CD4-positive, alpha-beta memory T cell (primary cell): Measurements from ENCODE around the gene RGS1. TPM values are rescaled to one million over a fixed set of nuclear protein-coding genes. Genes with fewer than 3 reads are reported as not detected.

Experiments used
- CTCF ChIA-PET: fragments of 350-600 bp; sonication (Branson Sonifier 250); formaldehyde crosslinking; loops from one replicate; lab custom pipeline; 2021; ENCODE audit warnings: inconsistent platforms; ENCODE audit not compliant: partially characterized antibody; lab: Charles Lee
- POLR2A ChIA-PET: fragments of 350-600 bp; sonication (Branson Sonifier 250); formaldehyde crosslinking; loops from one replicate; lab custom pipeline; 2021; ENCODE audit not compliant: partially characterized antibody; lab: Charles Lee
- DNase-seq, 5 donors: peaks; one replicate each; pipeline versions ENCODE4 v3.0.0 to v3.0.0-alpha.2; 2020 to 2022; ENCODE audit warnings: mixed read lengths in 1 of 5
- H3K27ac ChIP-seq: one replicate; pipeline ENCODE4 v1.7.0; 2013; ENCODE audit warnings: low read depth, low read length
- H3K27me3 ChIP-seq: 2 replicates; pipeline ENCODE4 v1.7.0; 2013; ENCODE audit warnings: mild to moderate bottlenecking, low read length, moderate library complexity; ENCODE audit not compliant: insufficient read depth
- H3K36me3 ChIP-seq: 2 replicates; pipeline ENCODE4 v1.7.0; 2013; ENCODE audit warnings: mild to moderate bottlenecking, low read length, moderate library complexity; ENCODE audit not compliant: insufficient read depth
- H3K4me1 ChIP-seq: 2 replicates; pipeline ENCODE4 v1.7.0; 2013; ENCODE audit warnings: mild to moderate bottlenecking, low read length, moderate library complexity; ENCODE audit not compliant: insufficient read depth
- H3K4me3 ChIP-seq, 2 donors: one replicate each; pipeline ENCODE4 v1.7.0; 2013; ENCODE audit warnings: low read length in 2 of 2, mild to moderate bottlenecking in 1 of 2
- H3K9me3 ChIP-seq, 2 donors: one replicate each; pipeline ENCODE4 v1.7.0; 2013; ENCODE audit warnings: low read length in 2 of 2, control low read depth in 1 of 2; ENCODE audit not compliant: control insufficient read depth in 1 of 2
- H3K27ac Mint-ChIP-seq, 7 donors: one replicate each; pipeline ENCODE4 v1.8.0; 2020 to 2021; ENCODE audit warnings: mixed read lengths in 7 of 7, mild to moderate bottlenecking in 6 of 7, inconsistent platforms in 3 of 7, moderate library complexity in 3 of 7
- H3K27me3 Mint-ChIP-seq, 2 donors: one replicate each; pipeline ENCODE4 v1.8.0; 2020 to 2021; ENCODE audit warnings: mixed read lengths in 2 of 2
- H3K36me3 Mint-ChIP-seq, 2 donors: one replicate each; pipeline ENCODE4 v1.8.0; 2020 to 2021; ENCODE audit warnings: mixed read lengths in 2 of 2, inconsistent platforms in 1 of 2, mild to moderate bottlenecking in 1 of 2
- H3K4me1 Mint-ChIP-seq, 4 donors: one replicate each; pipeline ENCODE4 v1.8.0; 2020 to 2021; ENCODE audit warnings: mixed read lengths in 4 of 4, mild to moderate bottlenecking in 1 of 4
- H3K4me3 Mint-ChIP-seq, 8 donors: one replicate each; pipeline ENCODE4 v1.8.0; 2020 to 2021; ENCODE audit warnings: mixed read lengths in 8 of 8, mild to moderate bottlenecking in 7 of 8, moderate library complexity in 6 of 8, inconsistent platforms in 3 of 8
- H3K9me3 Mint-ChIP-seq, 8 donors: one replicate each; pipeline ENCODE4 v1.8.0; 2020 to 2021; ENCODE audit warnings: mixed read lengths in 8 of 8, mild to moderate bottlenecking in 5 of 8, inconsistent platforms in 3 of 8, moderate library complexity in 1 of 8
- intact Hi-C: fragments of 100-400 bp; cut with micrococcal nuclease; formaldehyde crosslinking; loops from one replicate; pipeline ENCODE4 v1.15.1; 2023
- polyA plus RNA-seq, 2 donors: library from polyadenylated mRNA; unstranded; fragments of 300-500 nt; fragmentation: Illumina TruSeq; gene quantifications; one replicate each; pipeline ENCODE4 v1.2.3, GENCODE V29; 2021
- total RNA-seq, 2 experiments: library from RNA; stranded (reverse); gene quantifications; one replicate each; pipeline ENCODE4 v1.2.3, GENCODE V29; 2021

RGS1 gene
- total and polyA plus RNA-seq, 4 experiments from 2014 or later: 9.9 to 120 (median 14.8) TPM

DNA sequence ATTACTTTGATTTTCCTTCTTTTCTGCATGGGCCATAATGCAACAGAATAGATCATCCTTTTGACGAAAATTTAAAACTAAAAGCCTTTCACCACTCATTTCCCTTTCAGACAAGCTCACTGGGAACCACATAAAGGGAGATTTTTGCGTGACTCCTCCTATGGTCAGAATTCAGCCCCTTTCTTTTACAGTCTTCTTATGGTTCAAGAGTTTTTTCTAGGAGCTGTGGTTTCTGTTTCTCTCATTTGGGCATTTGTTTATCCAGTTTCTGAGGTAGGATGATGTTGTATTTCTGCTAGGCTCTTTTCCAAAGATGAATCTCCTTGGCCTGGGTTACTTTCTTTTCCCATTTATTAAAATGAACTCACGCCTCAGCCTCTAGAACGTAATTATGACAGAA is 16.9 kb downstream of the RGS1 start:
- POLR2A ChIA-PET: no interaction called here
- Histone ChIP-seq H3K27ac (no peak overlapping the region), H3K27me3 (no peaks in the 10 kb centered on the region), H3K4me3 (no peak overlapping the region), H3K4me1 (no peaks in the 10 kb centered on the region), H3K9me3 (no peaks in the 10 kb centered on the region), H3K36me3 (no peaks in the 10 kb centered on the region)
- CTCF ChIA-PET: interaction anchor here (0.7 to 1.2 kb wide), 3 partner anchors 9 to 112 kb away, joined by 3 to 4 read pairs (median 3); no protein-coding TSS in a partner anchor
- Mint-ChIP-seq H3K27me3 (peaks cover 2 to 5% of the 10 kb centered on the region in 2 donors), H3K27ac (no peak overlapping the region), H3K4me1 (no peaks in the 10 kb centered on the region), H3K4me3 (no peak overlapping the region), H3K36me3 (no peaks in the 10 kb centered on the region), H3K9me3 (no peaks in the 10 kb centered on the region)
- no peak for DNase-seq
- intact Hi-C loops: no loop called here

DNA sequence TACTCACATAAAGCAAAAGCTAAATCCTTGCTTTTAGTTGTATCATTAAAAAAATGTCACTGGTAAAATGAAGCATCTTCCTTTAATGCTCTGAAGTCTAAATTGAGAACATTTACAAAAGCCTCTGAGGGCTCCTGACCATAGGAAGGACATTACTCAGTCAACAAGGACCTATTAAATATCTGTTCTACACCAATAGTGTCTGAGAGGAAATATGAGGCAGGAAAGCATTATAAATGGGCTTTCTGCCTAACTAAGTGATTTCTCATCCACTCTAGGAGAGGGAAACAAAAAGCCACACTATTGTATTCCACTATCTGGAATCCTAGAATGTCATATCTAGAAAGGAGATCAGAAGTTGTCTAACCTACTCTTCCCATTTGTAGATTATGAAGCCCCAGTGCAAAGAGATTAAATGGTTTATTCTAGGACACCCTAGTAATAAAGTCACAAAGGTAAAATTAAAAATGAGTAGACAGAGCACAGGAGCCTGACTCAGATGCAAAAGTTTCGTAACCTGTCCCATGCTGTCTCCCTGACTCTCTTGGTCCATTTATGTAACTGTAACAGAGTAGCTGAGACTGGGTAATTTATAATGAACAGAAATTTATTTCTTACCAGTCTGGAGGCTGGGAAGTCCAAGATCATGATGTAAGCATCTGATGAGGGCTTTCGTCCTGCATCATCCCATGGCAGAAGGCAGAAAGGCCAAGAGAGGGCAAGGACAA is 17.6 kb downstream of the RGS1 start:
- no peaks in the 10 kb centered on the region for H3K36me3 ChIP-seq
- Mint-ChIP-seq H3K4me1 (no peaks in the 10 kb centered on the region), H3K9me3 (no peaks in the 10 kb centered on the region), H3K27me3 (peaks cover 2 to 5% of the 10 kb centered on the region in 2 donors), H3K36me3 (no peaks in the 10 kb centered on the region), H3K4me3 (no peak overlapping the region), H3K27ac (no peak overlapping the region)
- H3K4me1 ChIP-seq: no peaks in the 10 kb centered on the region
- POLR2A ChIA-PET: no interaction called here
- no peaks in the 10 kb centered on the region for H3K9me3 ChIP-seq
- no peak overlapping the region for H3K27ac ChIP-seq
- no peaks in the 10 kb centered on the region for H3K27me3 ChIP-seq
- intact Hi-C loops: no loop called here
- CTCF ChIA-PET: no interaction called here
- DNase-seq: no peak
- no peak overlapping the region for H3K4me3 ChIP-seq

DNA sequence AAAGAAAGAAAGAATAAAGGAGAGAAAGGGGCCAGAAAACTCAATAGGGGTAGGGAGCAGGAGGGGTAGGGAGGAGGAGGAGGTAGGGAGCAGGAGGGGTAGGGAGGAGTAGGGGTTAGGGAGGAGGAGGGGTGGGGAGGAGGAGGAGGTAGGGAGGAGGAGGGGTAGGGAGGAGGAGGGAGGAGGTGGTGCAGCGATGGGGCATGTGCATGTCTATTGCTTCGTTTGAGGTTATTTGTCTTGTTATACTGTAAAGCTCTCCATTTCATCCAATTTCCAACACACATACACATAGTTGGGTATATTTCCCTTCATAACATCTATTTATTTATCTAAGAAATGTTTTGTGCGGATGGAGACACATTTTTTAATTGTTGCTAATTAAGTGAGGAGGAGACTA is 19.7 kb downstream of the RGS1 start:
- Histone ChIP-seq H3K9me3 (no peaks in the 10 kb centered on the region), H3K27me3 (no peaks in the 10 kb centered on the region), H3K4me1 (no peaks in the 10 kb centered on the region), H3K36me3 (no peaks in the 10 kb centered on the region), H3K27ac (no peak overlapping the region), H3K4me3 (no peak overlapping the region)
- ChIA-PET CTCF (interaction anchor here (1.1 kb wide), 1 partner anchor 118 kb away, joined by 3 read pairs; no protein-coding TSS in a partner anchor), POLR2A (no interaction called here)
- H3K9me3 Mint-ChIP-seq: no peaks in the 10 kb centered on the region
- no peak overlapping the region for H3K27ac Mint-ChIP-seq
- intact Hi-C loops: no loop called here
- H3K36me3 Mint-ChIP-seq: no peaks in the 10 kb centered on the region
- H3K4me1 Mint-ChIP-seq: no peaks in the 10 kb centered on the region
- DNase-seq: no peak
- H3K27me3 Mint-ChIP-seq: peaks cover 2 to 3% of the 10 kb centered on the region in 2 donors
- no peak overlapping the region for H3K4me3 Mint-ChIP-seq

DNA sequence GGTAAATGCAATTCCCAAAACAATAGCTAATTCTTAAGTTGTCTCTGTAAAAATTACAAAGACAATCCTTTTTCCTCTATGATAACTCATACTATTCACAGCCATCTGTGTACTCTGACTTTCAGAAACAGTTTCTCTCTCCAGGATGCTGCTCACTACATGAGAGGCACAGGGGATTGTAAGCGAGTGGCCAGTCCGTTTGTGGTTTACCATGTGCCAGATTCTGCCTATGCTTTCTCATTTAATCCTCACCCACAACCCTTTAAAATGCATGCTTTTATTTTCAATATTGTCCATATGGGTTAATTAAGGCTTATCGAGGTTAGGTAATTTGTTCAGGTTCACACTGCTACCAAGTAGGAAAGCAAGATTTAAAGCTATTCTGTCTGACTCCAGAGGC is 23.0 kb downstream of the RGS1 start:
- H3K9me3 ChIP-seq: no peaks in the 10 kb centered on the region
- intact Hi-C loops: no loop called here
- peaks cover 0 to 11% (median 5%) of the 10 kb centered on the region in 4 donors for H3K4me1 Mint-ChIP-seq
- peak overlapping the region in 1 of 7 donors; percentile 33 for H3K27ac Mint-ChIP-seq
- H3K27me3 Mint-ChIP-seq: no peaks in the 10 kb centered on the region
- no peak for DNase-seq
- CTCF ChIA-PET: interaction anchor here (1.2 kb wide), 1 partner anchor 124 kb away, joined by 3 read pairs; no protein-coding TSS in a partner anchor
- no peaks in the 10 kb centered on the region for H3K27me3 ChIP-seq
- H3K4me3 Mint-ChIP-seq: no peak overlapping the region
- no peaks in the 10 kb centered on the region for H3K36me3 ChIP-seq
- POLR2A ChIA-PET: interaction anchor here (0.9 kb wide), 1 partner anchor 12 kb away, joined by 4 read pairs; no protein-coding TSS in a partner anchor
- no peaks in the 10 kb centered on the region for H3K9me3 Mint-ChIP-seq
- H3K27ac ChIP-seq: no peak overlapping the region
- H3K36me3 Mint-ChIP-seq: no peaks in the 10 kb centered on the region
- no peak overlapping the region for H3K4me3 ChIP-seq
- H3K4me1 ChIP-seq: no peaks in the 10 kb centered on the region

DNA sequence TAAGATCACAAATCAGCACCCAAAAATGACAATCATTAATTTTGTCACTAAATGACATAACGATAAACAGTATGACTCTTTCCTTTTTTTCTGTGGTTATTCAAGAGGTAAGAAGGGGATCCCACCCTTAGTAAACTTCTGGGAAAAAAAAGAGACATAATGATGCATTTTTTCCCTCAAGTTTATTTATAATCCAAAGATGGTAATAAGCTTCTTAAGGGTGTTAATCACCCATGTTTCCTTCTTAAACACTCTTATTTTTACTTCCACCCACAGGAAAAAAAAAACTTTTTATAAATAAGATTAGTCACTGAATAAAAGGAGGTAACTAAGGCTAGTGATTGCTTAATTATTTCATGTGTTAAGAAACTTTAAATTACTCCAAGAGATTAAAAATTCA is 24.7 kb downstream of the RGS1 start:
- POLR2A ChIA-PET: no interaction called here
- Mint-ChIP-seq H3K4me3 (no peak overlapping the region), H3K4me1 (peaks cover 0 to 12% (median 5%) of the 10 kb centered on the region in 4 donors), H3K27me3 (no peaks in the 10 kb centered on the region), H3K36me3 (no peaks in the 10 kb centered on the region), H3K9me3 (no peaks in the 10 kb centered on the region), H3K27ac (no peak overlapping the region)
- CTCF ChIA-PET: interaction anchor here (1.1 kb wide), 1 partner anchor 18 kb away, joined by 3 read pairs; no protein-coding TSS in a partner anchor
- intact Hi-C loops: loop anchor here (10.0 kb wide), 2 partner anchors 205 to 415 kb away; partner anchors contain the start of gene RGS2
- no peak for DNase-seq
- Histone ChIP-seq H3K27ac (no peak overlapping the region), H3K4me3 (no peak overlapping the region), H3K9me3 (no peaks in the 10 kb centered on the region), H3K27me3 (no peaks in the 10 kb centered on the region), H3K4me1 (no peaks in the 10 kb centered on the region), H3K36me3 (no peaks in the 10 kb centered on the region)

DNA sequence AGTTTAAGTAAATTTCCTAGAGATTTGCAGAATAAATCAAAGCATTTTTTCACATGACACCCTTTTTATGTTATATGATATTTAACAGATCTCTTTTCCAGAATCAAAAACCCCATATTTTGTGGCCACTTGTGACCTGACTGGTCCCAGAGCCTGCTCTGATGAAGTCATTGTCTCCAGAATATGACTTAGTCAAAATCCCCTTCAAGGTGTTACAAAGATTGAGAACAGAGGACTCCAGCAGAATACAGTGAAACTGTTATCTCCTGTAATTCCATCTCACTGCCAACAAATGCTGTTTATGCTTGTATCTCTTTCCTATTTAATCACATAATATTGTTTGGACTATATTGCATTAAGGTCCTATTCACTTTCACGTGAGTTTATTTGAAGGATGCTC is 25.6 kb downstream of the RGS1 start:
- Mint-ChIP-seq H3K4me1 (peaks cover 0 to 12% (median 5%) of the 10 kb centered on the region in 4 donors), H3K27ac (no peak overlapping the region), H3K9me3 (no peaks in the 10 kb centered on the region), H3K27me3 (no peaks in the 10 kb centered on the region), H3K36me3 (no peaks in the 10 kb centered on the region), H3K4me3 (no peak overlapping the region)
- no peaks in the 10 kb centered on the region for H3K36me3 ChIP-seq
- no peaks in the 10 kb centered on the region for H3K27me3 ChIP-seq
- intact Hi-C loops: loop anchor here (10.0 kb wide), 2 partner anchors 204 to 414 kb away; partner anchors contain the start of gene RGS2
- ChIA-PET CTCF (interaction anchor here (3.2 kb wide), 1 partner anchor 126 kb away, joined by 16 read pairs; no protein-coding TSS in a partner anchor), POLR2A (no interaction called here)
- H3K27ac ChIP-seq: no peak overlapping the region
- DNase-seq: no peak
- H3K4me1 ChIP-seq: no peaks in the 10 kb centered on the region
- no peaks in the 10 kb centered on the region for H3K9me3 ChIP-seq
- H3K4me3 ChIP-seq: no peak overlapping the region

DNA sequence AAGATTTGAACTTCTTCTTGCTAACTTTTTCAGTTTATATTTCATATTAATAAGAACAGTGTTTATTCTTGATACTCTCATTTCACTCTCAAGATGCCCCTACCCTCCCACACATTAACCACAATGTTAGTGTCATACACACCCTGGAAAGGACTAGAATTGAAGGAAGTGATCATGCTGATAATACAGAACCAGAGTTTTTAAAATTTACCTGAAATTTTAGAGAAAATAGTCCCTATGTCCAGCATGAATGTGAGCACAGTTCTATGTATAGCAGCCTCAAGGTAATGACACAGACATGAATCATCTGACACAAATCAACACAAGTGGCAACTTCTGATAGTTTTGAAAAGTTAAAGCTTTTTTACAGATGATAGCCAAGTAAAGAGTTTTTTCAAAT is 26.0 kb downstream of the RGS1 start:
- no peaks in the 10 kb centered on the region for H3K27me3 Mint-ChIP-seq
- H3K4me1 ChIP-seq: no peaks in the 10 kb centered on the region
- no peaks in the 10 kb centered on the region for H3K36me3 Mint-ChIP-seq
- H3K4me3 ChIP-seq: no peak overlapping the region
- H3K9me3 ChIP-seq: no peaks in the 10 kb centered on the region
- no peaks in the 10 kb centered on the region for H3K9me3 Mint-ChIP-seq
- H3K4me3 Mint-ChIP-seq: no peak overlapping the region
- peaks cover 0 to 12% (median 5%) of the 10 kb centered on the region in 4 donors for H3K4me1 Mint-ChIP-seq
- ChIA-PET CTCF (interaction anchor here (3.2 kb wide), 1 partner anchor 127 kb away, joined by 16 read pairs; no protein-coding TSS in a partner anchor), POLR2A (no interaction called here)
- no peak overlapping the region for H3K27ac Mint-ChIP-seq
- DNase-seq: no peak
- intact Hi-C loops: loop anchor here (10.0 kb wide), 2 partner anchors 203 to 413 kb away; partner anchors contain the start of gene RGS2
- no peaks in the 10 kb centered on the region for H3K36me3 ChIP-seq
- no peak overlapping the region for H3K27ac ChIP-seq
- H3K27me3 ChIP-seq: no peaks in the 10 kb centered on the region
